Erythroblast (primary cell): ENCODE data around the gene MED20.
A peak's percentile ranks its signal among the peaks of the same experiment; 100 is the strongest.

Source experiments
- GATA1 ChIP-seq: IDR thresholded peaks from 2 replicates; pipeline ENCODE4 v1.6.1; 2011; ENCODE audit warnings: low read depth, mild to moderate bottlenecking, control low read depth, low read length, moderate library complexity
- POLR2A ChIP-seq: IDR thresholded peaks from 2 replicates; pipeline ENCODE4 v1.6.1; 2011; ENCODE audit warnings: mild to moderate bottlenecking, low read length

GRCh38 chr6:41937861-41938574, 17.1 kb upstream of the MED20 start:
- TF ChIP-seq POLR2A = peak; percentile 50
- no peak for TF ChIP-seq GATA1
